Measurements from ENCODE around the gene TLE2. TPM values are rescaled to one million over a fixed set of nuclear protein-coding genes. Genes with fewer than 3 reads are reported as not detected.
A peak's percentile ranks its signal among the peaks of the same experiment; 100 is the strongest.

Gene TLE2
- total and polyA plus RNA-seq, 4 experiments from 2014 or later: 5.5 to 23.1 (median 14.0) TPM

- no peaks in the 10 kb centered on the region for H3K27me3 ChIP-seq (ENCODE audit: insufficient read depth, low read length)
- H3K4me3 ChIP-seq (ENCODE audit: low read length in 2 of 2): no peak overlapping the region
- ChIA-PET POLR2A (ENCODE audit: partially characterized antibody) (interaction anchor here (1.2 to 1.6 kb wide), 2 partner anchors 8 to 16 kb away, joined by 3 to 4 read pairs; no protein-coding TSS in a partner anchor), CTCF (ENCODE audit: partially characterized antibody) (interaction anchor here (1.2 to 1.6 kb wide), 3 partner anchors 9 to 110 kb away, joined by 4 to 5 read pairs (median 4); no protein-coding TSS in a partner anchor)
- no peaks in the 10 kb centered on the region for H3K9me3 ChIP-seq (ENCODE audit: control insufficient read depth in 1 of 2, low read length in 2 of 2)
- peaks cover 9 to 16% (median 11%) of the 10 kb centered on the region in 4 donors for H3K4me1 Mint-ChIP-seq
- no peaks in the 10 kb centered on the region for H3K9me3 Mint-ChIP-seq
- intact Hi-C loops (cut with micrococcal nuclease): no loop called here
- DNase-seq: no peak
- H3K27ac Mint-ChIP-seq: peak overlapping the region in 2 of 7 donors; percentile 86 to 88
- H3K27ac ChIP-seq (ENCODE audit: low read depth, low read length): no peak overlapping the region
- H3K36me3 Mint-ChIP-seq: peaks cover 0 to 2% of the 10 kb centered on the region in 2 donors
- peaks cover 21% of the 10 kb centered on the region for H3K4me1 ChIP-seq (ENCODE audit: insufficient read depth, low read length)
- H3K27me3 Mint-ChIP-seq: no peaks in the 10 kb centered on the region
- H3K36me3 ChIP-seq (ENCODE audit: insufficient read depth, low read length): no peaks in the 10 kb centered on the region
- no peak overlapping the region for H3K4me3 Mint-ChIP-seq
Observed at GRCh38 chr19:3067563-3067962, 38.5 kb upstream of the TLE2 start.

- ChIA-PET POLR2A (ENCODE audit: partially characterized antibody) (interaction anchor here (0.8 to 1.6 kb wide), 3 partner anchors 9 to 30 kb away, joined by 3 to 4 read pairs (median 3); no protein-coding TSS in a partner anchor), CTCF (ENCODE audit: partially characterized antibody) (no interaction called here)
- Mint-ChIP-seq H3K4me3 (no peak overlapping the region), H3K27ac (peak overlapping the region in 5 of 7 donors; percentile 15 to 88 (median 62)), H3K4me1 (peaks cover 7 to 16% (median 11%) of the 10 kb centered on the region in 4 donors), H3K9me3 (no peaks in the 10 kb centered on the region), H3K36me3 (peaks cover 0 to 2% of the 10 kb centered on the region in 2 donors), H3K27me3 (no peaks in the 10 kb centered on the region)
- Histone ChIP-seq H3K36me3 (ENCODE audit: insufficient read depth, low read length) (no peaks in the 10 kb centered on the region), H3K4me1 (ENCODE audit: insufficient read depth, low read length) (peaks cover 21% of the 10 kb centered on the region), H3K9me3 (ENCODE audit: control insufficient read depth in 1 of 2, low read length in 2 of 2) (no peaks in the 10 kb centered on the region), H3K4me3 (ENCODE audit: low read length in 2 of 2) (no peak overlapping the region), H3K27me3 (ENCODE audit: insufficient read depth, low read length) (no peaks in the 10 kb centered on the region), H3K27ac (ENCODE audit: low read depth, low read length) (no peak overlapping the region)
- intact Hi-C loops (cut with micrococcal nuclease): no loop called here
- no peak for DNase-seq
Observed at GRCh38 chr19:3066482-3067049, 37.5 kb upstream of the TLE2 start.

GRCh38 chr19:3065675-3066357 is 36.7 kb upstream of the TLE2 start:
- H3K36me3 ChIP-seq (ENCODE audit: insufficient read depth, low read length): no peaks in the 10 kb centered on the region
- no peaks in the 10 kb centered on the region for H3K9me3 Mint-ChIP-seq
- H3K27me3 ChIP-seq (ENCODE audit: insufficient read depth, low read length): no peaks in the 10 kb centered on the region
- no peaks in the 10 kb centered on the region for H3K27me3 Mint-ChIP-seq
- H3K4me1 Mint-ChIP-seq: peaks cover 7 to 18% (median 13%) of the 10 kb centered on the region in 4 donors
- peaks cover 2 to 4% of the 10 kb centered on the region in 2 donors for H3K36me3 Mint-ChIP-seq
- peak overlapping the region in 4 of 7 donors; percentile 22 to 93 (median 32) for H3K27ac Mint-ChIP-seq
- intact Hi-C loops (cut with micrococcal nuclease): no loop called here
- ChIA-PET CTCF (ENCODE audit: partially characterized antibody) (interaction anchor here (0.9 kb wide), 1 partner anchor 10 kb away, joined by 5 read pairs; no protein-coding TSS in a partner anchor), POLR2A (ENCODE audit: partially characterized antibody) (interaction anchor here (2.7 kb wide), 1 partner anchor 12 kb away, joined by 13 read pairs; no protein-coding TSS in a partner anchor)
- no peak for DNase-seq
- no peak overlapping the region for H3K4me3 Mint-ChIP-seq
- no peaks in the 10 kb centered on the region for H3K9me3 ChIP-seq (ENCODE audit: control insufficient read depth in 1 of 2, low read length in 2 of 2)
- no peak overlapping the region for H3K27ac ChIP-seq (ENCODE audit: low read depth, low read length)
- no peak overlapping the region for H3K4me3 ChIP-seq (ENCODE audit: low read length in 2 of 2)
- H3K4me1 ChIP-seq (ENCODE audit: insufficient read depth, low read length): peaks cover 22% of the 10 kb centered on the region

GRCh38 chr19:3064011-3064330 is 34.9 kb upstream of the TLE2 start:
- intact Hi-C loops (cut with micrococcal nuclease): loop anchor here (5.0 kb wide), 2 partner anchors 38 to 112 kb away; no protein-coding TSS in a partner anchor
- Mint-ChIP-seq H3K4me1 (peaks cover 10 to 36% (median 22%) of the 10 kb centered on the region in 4 donors), H3K27me3 (no peaks in the 10 kb centered on the region)

GRCh38 chr19:3062165-3063105 is 33.4 kb upstream of the TLE2 start, which contains the start of gene TLE5:
TSS of gene TLE5 (minus strand) at chr19:3062495. CDS start at chr19:3062200, 295 bp downstream.
- Histone ChIP-seq H3K9me3 (ENCODE audit: control insufficient read depth in 1 of 2, low read length in 2 of 2) (no peaks in the 10 kb centered on the region), H3K27ac (ENCODE audit: low read depth, low read length) (peak within 1 kb of the TSS; percentile 62), H3K4me3 (ENCODE audit: low read length in 2 of 2) (peak within 1 kb of the TSS in 1 of 2 donors; percentile 65), H3K4me1 (ENCODE audit: insufficient read depth, low read length) (peaks cover 55% of the 10 kb centered on the region), H3K36me3 (ENCODE audit: insufficient read depth, low read length) (peaks cover 27% of the 10 kb centered on the region), H3K27me3 (ENCODE audit: insufficient read depth, low read length) (no peaks in the 10 kb centered on the region)
- Mint-ChIP-seq H3K27me3 (no peaks in the 10 kb centered on the region), H3K27ac (peak within 1 kb of the TSS; percentile 93 to 97 (median 96)), H3K4me1 (peaks cover 16 to 51% (median 35%) of the 10 kb centered on the region in 4 donors), H3K9me3 (no peaks in the 10 kb centered on the region), H3K4me3 (peak within 1 kb of the TSS; percentile 87 to 95 (median 90)), H3K36me3 (peaks cover 26 to 32% of the 10 kb centered on the region in 2 donors)
- intact Hi-C loops (cut with micrococcal nuclease): loop anchor here (2.0 to 5.0 kb wide), 3 partner anchors 40 to 280 kb away; partner anchors contain the start of gene SGTA
- DNase-seq: peak; percentile 77 to 82 (median 79)
- CTCF ChIA-PET (ENCODE audit: partially characterized antibody): interaction anchor here (0.6 to 1.6 kb wide), 3 partner anchors 13 to 27 kb away, joined by 3 to 7 read pairs (median 3); no protein-coding TSS in a partner anchor
- POLR2A ChIA-PET (ENCODE audit: partially characterized antibody): interaction anchor here (0.6 to 16.1 kb wide), 13 partner anchors 9 to 372 kb away, joined by 3 to 555 read pairs (median 11); partner anchors contain the start of genes NCLN and TLE6

More at GRCh38 chr19:3064011-3064330, 34.9 kb upstream of the TLE2 start:
- peaks cover 39% of the 10 kb centered on the region for H3K4me1 ChIP-seq (ENCODE audit: insufficient read depth, low read length)
- POLR2A ChIA-PET (ENCODE audit: partially characterized antibody): interaction anchor here (2.4 to 16.1 kb wide), 4 partner anchors 11 to 113 kb away, joined by 12 to 555 read pairs (median 26); no protein-coding TSS in a partner anchor
- H3K27ac ChIP-seq (ENCODE audit: low read depth, low read length): no peak overlapping the region
- H3K36me3 Mint-ChIP-seq: peaks cover 11 to 17% of the 10 kb centered on the region in 2 donors
- no peak overlapping the region for H3K4me3 ChIP-seq (ENCODE audit: low read length in 2 of 2)
- peak overlapping the region in 7 of 8 donors; percentile 34 to 95 (median 90) for H3K4me3 Mint-ChIP-seq
- no peaks in the 10 kb centered on the region for H3K9me3 ChIP-seq (ENCODE audit: control insufficient read depth in 1 of 2, low read length in 2 of 2)
- H3K27ac Mint-ChIP-seq: peak overlapping the region in 6 of 7 donors; percentile 62 to 97 (median 94)
- H3K9me3 Mint-ChIP-seq: no peaks in the 10 kb centered on the region
- CTCF ChIA-PET (ENCODE audit: partially characterized antibody): interaction anchor here (1.0 to 1.6 kb wide), 3 partner anchors 12 to 40 kb away, joined by 3 to 7 read pairs (median 3); no protein-coding TSS in a partner anchor
- H3K27me3 ChIP-seq (ENCODE audit: insufficient read depth, low read length): no peaks in the 10 kb centered on the region
- peaks cover 12% of the 10 kb centered on the region for H3K36me3 ChIP-seq (ENCODE audit: insufficient read depth, low read length)
- no peak for DNase-seq
